ENCODE measurements around the gene GTF2H3. TPM values are rescaled to one million over a fixed set of nuclear protein-coding genes. Genes with fewer than 3 reads are reported as not detected.

Gene GTF2H3
- total and polyA plus RNA-seq, 4 donors = 5.6 to 28.9 (median 21.2) TPM

Small RNA genes lying within 50 kb of the gene (small RNA-seq; reads per million reads assigned to genes)
- gene SNORA9B (ENCODE audit: low replicate concordance) = 0.17 reads per million

Other genes starting within 250 kb of the GTF2H3 start
- 10 to 100 TPM; 41.6 to 51.7 TPM for gene KMT5A, start 249.7 kb upstream of the GTF2H3 start, total RNA-seq
- 10 to 100 TPM; 21.1 to 22.5 TPM for gene KMT5A, start 249.7 kb upstream of the GTF2H3 start, polyA plus RNA-seq
- gene RILPL2, start 197.1 kb upstream of the GTF2H3 start, total RNA-seq = 10 to 100 TPM in 1 of 2 donors, 1 to 10 TPM in 1; 7.7 to 12.2 TPM
- 10 to 100 TPM; 13.7 to 40.7 TPM for gene RILPL2, start 197.1 kb upstream of the GTF2H3 start, polyA plus RNA-seq
- 10 to 100 TPM; 19.3 to 20.2 TPM for gene SNRNP35, start 175.7 kb upstream of the GTF2H3 start, total RNA-seq
- gene SNRNP35, start 175.7 kb upstream of the GTF2H3 start, polyA plus RNA-seq = 10 to 100 TPM; 20.7 to 67.0 TPM
- gene RILPL1, start 100.1 kb upstream of the GTF2H3 start, total RNA-seq = 10 to 100 TPM; 13.6 to 14.6 TPM
- gene RILPL1, start 100.1 kb upstream of the GTF2H3 start, polyA plus RNA-seq = 10 to 100 TPM in 1 of 2 donors, 1 to 10 TPM in 1; 9.5 to 10.8 TPM
- 100 to 1,000 TPM; 186 to 317 TPM for gene TMED2, start 49.3 kb upstream of the GTF2H3 start, total RNA-seq
- 100 to 1,000 TPM in 1 of 2 donors, 10 to 100 TPM in 1; 57.7 to 151 TPM for gene TMED2, start 49.3 kb upstream of the GTF2H3 start, polyA plus RNA-seq
- gene DDX55, start 31.7 kb upstream of the GTF2H3 start, total RNA-seq = 10 to 100 TPM; 21.1 to 22.3 TPM
- gene DDX55, start 31.7 kb upstream of the GTF2H3 start, polyA plus RNA-seq = 10 to 100 TPM; 13.3 to 15.2 TPM
- gene EIF2B1, start 143 bp upstream of the GTF2H3 start, total RNA-seq = 10 to 100 TPM; 36.6 to 48.1 TPM
- 10 to 100 TPM; 25.6 to 29.6 TPM for gene EIF2B1, start 143 bp upstream of the GTF2H3 start, polyA plus RNA-seq
- gene TCTN2, start 37.3 kb downstream of the GTF2H3 start, total RNA-seq = 10 to 100 TPM; 22.3 to 28.2 TPM
- gene TCTN2, start 37.3 kb downstream of the GTF2H3 start, polyA plus RNA-seq = 1 to 10 TPM; 5.2 to 6.2 TPM
- 10 to 100 TPM; 24.8 to 30.9 TPM for gene ATP6V0A2, start 78.5 kb downstream of the GTF2H3 start, total RNA-seq
- gene ATP6V0A2, start 78.5 kb downstream of the GTF2H3 start, polyA plus RNA-seq = 10 to 100 TPM in 1 of 2 donors, 1 to 10 TPM in 1; 7.7 to 11.2 TPM
- 10 to 100 TPM; 15.9 to 21.7 TPM for gene DNAH10, start 128.5 kb downstream of the GTF2H3 start, total RNA-seq
- 1 to 10 TPM; 2.0 to 2.4 TPM for gene DNAH10, start 128.5 kb downstream of the GTF2H3 start, polyA plus RNA-seq